HCT116 (cell line): Measurements from ENCODE around the gene THRB. TPM values are rescaled to one million over a fixed set of nuclear protein-coding genes. Genes with fewer than 3 reads are reported as not detected.

Experiments
- ATAC-seq: fragments of 200-7000 bp; cut with Tn5 transposase; 2 replicates; pipeline ENCODE4 v1.9.1; 2020; ENCODE audit warnings: mild to moderate bottlenecking, moderate library complexity
- BruUV-seq: library from RNA; stranded (reverse); fragments of 400-500 nt; replicated peaks from 2 replicates; lab custom pipeline; 2021; lab: Mats Ljungman, UMichigan
- CTCF ChIA-PET: fragments of 300-600 bp; sonication (Branson Sonifier 250); formaldehyde crosslinking; loops from one replicate; lab custom pipeline; 2021; ENCODE audit warnings: antibody characterized with exemption; lab: Charles Lee
- POLR2A ChIA-PET: fragments of 300-600, 350-600 bp; sonication (Branson Sonifier 250); formaldehyde crosslinking; loops from one replicate; lab custom pipeline; 2021; ENCODE audit warnings: antibody characterized with exemption; lab: Charles Lee
- RAD21 ChIA-PET, 2 experiments: fragments of 300-600 bp; sonication (Branson Sonifier 250); formaldehyde crosslinking; loops; one replicate each; lab custom pipeline; 2023; ENCODE audit warnings: low total read pairs in 2 of 2; ENCODE audit not compliant: uncharacterized antibody in 2 of 2, unreplicated experiment in 2 of 2, low non-redundant PET in 1 of 2; lab: Charles Lee
- DNase-seq: peaks from one replicate; pipeline ENCODE4 v3.0.0-alpha.2; 2010; ENCODE audit warnings: low read depth, low spot score
- H2AFZ ChIP-seq: fragments of 200-600 bp; shearing (Covaris generic), sonication (generic); 2 replicates; pipeline ENCODE4 v1.6.1; 2017; ENCODE audit warnings: low read depth, mixed run types, mixed read lengths, antibody characterized with exemption, low read length; ENCODE audit not compliant: poor library complexity, severe bottlenecking
- H3K27ac ChIP-seq: 2 replicates; pipeline ENCODE4 v1.5.1; 2012; ENCODE audit warnings: low read depth, low read length
- H3K27me3 ChIP-seq: fragments of 200-600 bp; sonication (generic); 2 replicates; pipeline ENCODE4 v1.6.1; 2016; ENCODE audit warnings: mixed run types, low read length, mixed read lengths; ENCODE audit not compliant: insufficient read depth
- H3K36me3 ChIP-seq, 2 experiments: fragments of 200-500 bp in 1 of 2; fragments of 200-600 bp in 1 of 2; sonication (Bioruptor generic) in 1 of 2; sonication (generic) in 1 of 2; 2 replicates each; pipeline versions ENCODE4 v1.5.1 to v1.6.1; 2014 to 2016; ENCODE audit warnings: low read length in 2 of 2, inconsistent platforms in 1 of 2, mixed read lengths in 1 of 2, mixed run types in 1 of 2; ENCODE audit not compliant: insufficient read depth in 2 of 2, control insufficient read depth in 1 of 2
- H3K4me1 ChIP-seq, 2 experiments: fragments of 200-600 bp in 1 of 2; sonication (generic) in 1 of 2; 2 replicates each; pipeline versions ENCODE4 v1.5.1 to v1.6.1; 2012 to 2017; ENCODE audit warnings: low read length in 2 of 2, inconsistent platforms in 1 of 2, mild to moderate bottlenecking in 1 of 2, mixed read lengths in 1 of 2, mixed run types in 1 of 2, moderate library complexity in 1 of 2; ENCODE audit not compliant: insufficient read depth in 2 of 2, control insufficient read depth in 1 of 2
- H3K4me2 ChIP-seq: fragments of 200-600 bp; sonication (generic); 2 replicates; pipeline ENCODE4 v1.6.1; 2017; ENCODE audit warnings: mixed run types, low read length, mixed read lengths
- H3K4me3 ChIP-seq, 2 experiments: fragments of 200-600 bp in 1 of 2; sonication (generic) in 1 of 2; replicated peaks in 1 of 2; 2 replicates each; pipeline ENCODE4 v1.5.1; 2011 to 2016; ENCODE audit warnings: low read length in 2 of 2, control low read depth in 1 of 2, low read depth in 1 of 2, mild to moderate bottlenecking in 1 of 2, mixed read lengths in 1 of 2, mixed run types in 1 of 2
- H3K79me2 ChIP-seq: fragments of 200-600 bp; sonication (generic); 2 replicates; pipeline ENCODE4 v1.6.1; 2017; ENCODE audit warnings: mild to moderate bottlenecking, mixed run types, low read length, moderate library complexity, mixed read lengths; ENCODE audit not compliant: insufficient read depth
- H3K9ac ChIP-seq: fragments of 200-600 bp; sonication (generic); 2 replicates; pipeline ENCODE4 v1.6.1; 2016; ENCODE audit warnings: low read length, mixed read lengths
- H3K9me2 ChIP-seq: fragments of 200-600 bp; sonication (generic), shearing (Covaris generic); 2 replicates; pipeline ENCODE4 v1.6.1; 2017; ENCODE audit warnings: mixed run types, mild to moderate bottlenecking, moderate library complexity; ENCODE audit not compliant: insufficient read depth
- H3K9me3 ChIP-seq, 2 experiments: fragments of 200-500 bp in 1 of 2; fragments of 200-600 bp in 1 of 2; sonication (Bioruptor generic) in 1 of 2; sonication (generic) in 1 of 2; 2 replicates each; pipeline ENCODE4 v1.6.1; 2014 to 2017; ENCODE audit warnings: low read length in 2 of 2, mixed read lengths in 2 of 2, inconsistent platforms in 1 of 2, low read depth in 1 of 2, mild to moderate bottlenecking in 1 of 2, mixed run types in 1 of 2, moderate library complexity in 1 of 2; ENCODE audit not compliant: control insufficient read depth in 1 of 2, insufficient read depth in 1 of 2
- H4K20me1 ChIP-seq: fragments of 200-600 bp; sonication (generic), shearing (Covaris generic); 2 replicates; pipeline ENCODE4 v1.6.1; 2017; ENCODE audit warnings: mixed run types, mild to moderate bottlenecking, moderate library complexity; ENCODE audit not compliant: insufficient read depth
- EGR1 ChIP-seq: IDR thresholded peaks from 2 replicates; pipeline ENCODE4 v1.6.1; 2012; ENCODE audit warnings: low read depth
- EZH2phosphoT487 ChIP-seq: fragments of 200-600 bp; IDR thresholded peaks from 2 replicates; pipeline ENCODE4 v1.6.1; 2018; ENCODE audit warnings: antibody characterized with exemption, borderline replicate concordance
- FOSL1 ChIP-seq: IDR thresholded peaks from 2 replicates; pipeline ENCODE4 v1.6.1; 2012; ENCODE audit warnings: low read depth
- POLR2AphosphoS5 ChIP-seq: IDR thresholded peaks from 2 replicates; pipeline ENCODE4 v1.6.1; 2011; ENCODE audit warnings: mild to moderate bottlenecking, low read depth, low read length, moderate library complexity
- RAD21 ChIP-seq: IDR thresholded peaks from 2 replicates; pipeline ENCODE4 v1.6.1; 2012; ENCODE audit warnings: low read depth, mild to moderate bottlenecking
- TCF7L2 ChIP-seq: IDR thresholded peaks from 2 replicates; pipeline ENCODE4 v1.7.0; 2011; ENCODE audit warnings: borderline replicate concordance, inconsistent platforms; ENCODE audit not compliant: insufficient read depth, insufficient read length; ENCODE audit errors: extremely low read depth
- YY1 ChIP-seq: IDR thresholded peaks from 2 replicates; pipeline ENCODE4 v1.6.1; 2011; ENCODE audit warnings: low read length, low read depth, moderate library complexity, mild to moderate bottlenecking; ENCODE audit not compliant: insufficient replicate concordance; ENCODE audit errors: extremely low read depth
- ZNF274 ChIP-seq: fragments of 200-500 bp; sonication (Bioruptor generic); IDR thresholded peaks from 2 replicates; pipeline ENCODE4 v1.6.1; 2014; ENCODE audit warnings: mild to moderate bottlenecking, low read depth, low read length, inconsistent platforms
- intact Hi-C: fragments of 100-400 bp; cut with micrococcal nuclease; formaldehyde crosslinking; loops from 2 replicates; pipeline ENCODE4 v1.10.0; 2022
- total RNA-seq: library from RNA; stranded (reverse); gene quantifications from one replicate; pipeline ENCODE4 v1.2.1, GENCODE V29; 2021; ENCODE audit not compliant: unreplicated experiment
- TF ChIP-seq, protein P1 (sequence below): IDR thresholded peaks from 2 replicates; pipeline ENCODE4 v1.6.1; 2012; ENCODE audit warnings: low read depth

The THRB gene
- total RNA-seq, 1 experiment from 2014 or later: 2.5 TPM

- DNase-seq: no peak
- ChIA-PET RAD21 (no interaction called here), POLR2A (interaction anchor here (0.8 kb wide), 1 partner anchor 10 kb away, joined by 4 read pairs; no protein-coding TSS in a partner anchor), CTCF (interaction anchor here (0.5 to 2.1 kb wide), 2 partner anchors 9 to 25 kb away, joined by 3 to 9 read pairs; no protein-coding TSS in a partner anchor)
- intact Hi-C loops: no loop called here
- H4K20me1 ChIP-seq: no peaks in the 10 kb centered on the region
- no peak overlapping the region for H2AFZ ChIP-seq
- H3K4me1 ChIP-seq: no peaks in the 10 kb centered on the region
- no peak overlapping the region for H3K27ac ChIP-seq
- no TSS peak for BruUV-seq
- no peak overlapping the region for H3K9ac ChIP-seq
- TF ChIP-seq, protein P1, sequence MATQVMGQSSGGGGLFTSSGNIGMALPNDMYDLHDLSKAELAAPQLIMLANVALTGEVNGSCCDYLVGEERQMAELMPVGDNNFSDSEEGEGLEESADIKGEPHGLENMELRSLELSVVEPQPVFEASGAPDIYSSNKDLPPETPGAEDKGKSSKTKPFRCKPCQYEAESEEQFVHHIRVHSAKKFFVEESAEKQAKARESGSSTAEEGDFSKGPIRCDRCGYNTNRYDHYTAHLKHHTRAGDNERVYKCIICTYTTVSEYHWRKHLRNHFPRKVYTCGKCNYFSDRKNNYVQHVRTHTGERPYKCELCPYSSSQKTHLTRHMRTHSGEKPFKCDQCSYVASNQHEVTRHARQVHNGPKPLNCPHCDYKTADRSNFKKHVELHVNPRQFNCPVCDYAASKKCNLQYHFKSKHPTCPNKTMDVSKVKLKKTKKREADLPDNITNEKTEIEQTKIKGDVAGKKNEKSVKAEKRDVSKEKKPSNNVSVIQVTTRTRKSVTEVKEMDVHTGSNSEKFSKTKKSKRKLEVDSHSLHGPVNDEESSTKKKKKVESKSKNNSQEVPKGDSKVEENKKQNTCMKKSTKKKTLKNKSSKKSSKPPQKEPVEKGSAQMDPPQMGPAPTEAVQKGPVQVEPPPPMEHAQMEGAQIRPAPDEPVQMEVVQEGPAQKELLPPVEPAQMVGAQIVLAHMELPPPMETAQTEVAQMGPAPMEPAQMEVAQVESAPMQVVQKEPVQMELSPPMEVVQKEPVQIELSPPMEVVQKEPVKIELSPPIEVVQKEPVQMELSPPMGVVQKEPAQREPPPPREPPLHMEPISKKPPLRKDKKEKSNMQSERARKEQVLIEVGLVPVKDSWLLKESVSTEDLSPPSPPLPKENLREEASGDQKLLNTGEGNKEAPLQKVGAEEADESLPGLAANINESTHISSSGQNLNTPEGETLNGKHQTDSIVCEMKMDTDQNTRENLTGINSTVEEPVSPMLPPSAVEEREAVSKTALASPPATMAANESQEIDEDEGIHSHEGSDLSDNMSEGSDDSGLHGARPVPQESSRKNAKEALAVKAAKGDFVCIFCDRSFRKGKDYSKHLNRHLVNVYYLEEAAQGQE: no peak
- TF ChIP-seq POLR2AphosphoS5: no peak
- TF ChIP-seq, all 23 proteins: peak for 0
- Histone ChIP-seq H3K27me3 (no peaks in the 10 kb centered on the region), H3K9me3 (no peaks in the 10 kb centered on the region), H3K4me3 (no peak overlapping the region), H3K4me2 (no peak overlapping the region), H3K9me2 (no peaks in the 10 kb centered on the region), H3K36me3 (no peaks in the 10 kb centered on the region), H3K79me2 (no peaks in the 10 kb centered on the region)
- no peak for ATAC-seq
These were observed 11.3 kb upstream of the THRB start for GRCh38 chr3:24505691-24506550.

GRCh38 chr3:24504772-24505171, 10.1 kb upstream of the THRB start:
- Histone ChIP-seq H3K27me3 (no peaks in the 10 kb centered on the region), H3K4me1 (no peaks in the 10 kb centered on the region), H4K20me1 (no peaks in the 10 kb centered on the region), H3K4me3 (no peak overlapping the region), H3K27ac (no peak overlapping the region), H3K36me3 (no peaks in the 10 kb centered on the region), H2AFZ (no peak overlapping the region), H3K79me2 (no peaks in the 10 kb centered on the region), H3K9me3 (no peaks in the 10 kb centered on the region), H3K9ac (no peak overlapping the region), H3K9me2 (no peaks in the 10 kb centered on the region), H3K4me2 (no peak overlapping the region)
- ATAC-seq (no peak), DNase-seq (no peak)
- intact Hi-C loops: no loop called here
- CTCF ChIA-PET: interaction anchor here (2.1 kb wide), 1 partner anchor 8 kb away, joined by 9 read pairs; no protein-coding TSS in a partner anchor
- RAD21 ChIA-PET: no interaction called here
- no TSS peak for BruUV-seq
- TF ChIP-seq TCF7L2 (no peak), EGR1 (no peak), YY1 (no peak), POLR2AphosphoS5 (no peak), RAD21 (no peak), ZNF274 (no peak), EZH2phosphoT487 (no peak), FOSL1 (no peak)
- POLR2A ChIA-PET: no interaction called here
